Measurements from ENCODE around the gene DNAJB4. TPM values are rescaled to one million over a fixed set of nuclear protein-coding genes. Genes with fewer than 3 reads are reported as not detected.

DNAJB4 gene
- total RNA-seq, 1 donor = 57.0 TPM

- DNase-seq (ENCODE audit: low read depth) = no peak
- TF ChIP-seq CTCF (IDR thresholded peaks at IDR 0.05; ENCODE audit: insufficient read depth, low read depth, low read length) = no peak
Measured at GRCh38 chr1:78049396-78049795, 44.7 kb downstream of the DNAJB4 start.

GRCh38 chr1:78051005-78051404, 46.3 kb downstream of the DNAJB4 start:
- no peak for DNase-seq (ENCODE audit: low read depth)
- H3K4me3 ChIP-seq (ENCODE audit: low read depth, low read length) = no peak overlapping the region
- TF ChIP-seq CTCF (IDR thresholded peaks at IDR 0.05; ENCODE audit: insufficient read depth, low read depth, low read length) = no peak

More at GRCh38 chr1:78049396-78049795, 44.7 kb downstream of the DNAJB4 start:
- no peak overlapping the region for H3K4me3 ChIP-seq (ENCODE audit: low read depth, low read length)

GRCh38 chr1:78052685-78053405, 48.1 kb downstream of the DNAJB4 start:
- DNase-seq (ENCODE audit: low read depth) = no peak
- TF ChIP-seq CTCF (IDR thresholded peaks at IDR 0.05; ENCODE audit: insufficient read depth, low read depth, low read length) = no peak

GRCh38 chr1:78053498-78053897, 48.8 kb downstream of the DNAJB4 start:
- no peak for TF ChIP-seq CTCF (IDR thresholded peaks at IDR 0.05; ENCODE audit: insufficient read depth, low read depth, low read length)
- no peak for DNase-seq (ENCODE audit: low read depth)
- H3K4me3 ChIP-seq (ENCODE audit: low read depth, low read length) = no peak overlapping the region

More at GRCh38 chr1:78052685-78053405, 48.1 kb downstream of the DNAJB4 start:
- H3K4me3 ChIP-seq (ENCODE audit: low read depth, low read length) = no peak overlapping the region

GRCh38 chr1:78054559-78054958, 49.8 kb downstream of the DNAJB4 start:
- DNase-seq (ENCODE audit: low read depth) = no peak

GRCh38 chr1:78054972-78055371, 50.2 kb downstream of the DNAJB4 start:
- H3K4me3 ChIP-seq (ENCODE audit: low read depth, low read length) = no peak overlapping the region
- no peak for DNase-seq (ENCODE audit: low read depth)
- no peak for TF ChIP-seq CTCF (IDR thresholded peaks at IDR 0.05; ENCODE audit: insufficient read depth, low read depth, low read length)

More at GRCh38 chr1:78054559-78054958, 49.8 kb downstream of the DNAJB4 start:
- TF ChIP-seq CTCF (IDR thresholded peaks at IDR 0.05; ENCODE audit: insufficient read depth, low read depth, low read length) = no peak
- no peak overlapping the region for H3K4me3 ChIP-seq (ENCODE audit: low read depth, low read length)
